ENCODE data around the gene NID1.
"Not testable (repeated sequence)": the region's sequence is repeated elsewhere in the genome, so short reads cannot be mapped to it uniquely, and the experiment has no call there.

NID1 gene

GRCh38 chr1:235933017-235933765 is 131.7 kb downstream of the NID1 start:
- no peak for DNase-seq

- no peak for DNase-seq
Observed at GRCh38 chr1:235932090-235932510, 132.8 kb downstream of the NID1 start.

DNA sequence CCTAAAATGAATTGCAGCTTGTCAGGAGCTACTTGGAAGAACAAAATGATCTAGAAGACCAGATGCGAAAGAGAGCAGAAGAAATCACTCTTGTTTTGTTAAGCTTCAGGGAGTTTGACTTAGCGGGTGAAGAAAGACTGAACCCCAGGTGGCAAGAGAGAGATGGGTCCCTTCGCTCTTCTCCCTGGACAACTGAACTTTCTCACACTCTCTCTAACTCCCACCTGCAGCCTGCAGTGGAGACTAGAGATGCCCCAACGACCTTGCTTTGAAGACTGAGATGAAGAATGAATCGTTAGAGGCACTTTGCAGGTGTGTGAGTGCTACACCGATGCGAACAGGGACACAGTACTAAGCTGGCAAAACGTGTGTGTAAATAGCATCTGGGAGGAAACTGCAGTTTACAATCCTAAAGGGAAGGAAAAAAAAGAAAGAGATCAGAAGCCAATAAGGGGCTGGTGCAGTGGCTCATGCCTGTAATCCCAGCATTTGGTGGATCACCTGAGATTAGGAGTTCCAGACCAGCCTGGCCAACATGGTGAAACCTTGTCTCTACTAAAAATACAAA is 133.6 kb downstream of the NID1 start:
- no peak for DNase-seq

GRCh38 chr1:235930543-235930942 is 134.3 kb downstream of the NID1 start:
- DNase-seq, result no peak

DNA sequence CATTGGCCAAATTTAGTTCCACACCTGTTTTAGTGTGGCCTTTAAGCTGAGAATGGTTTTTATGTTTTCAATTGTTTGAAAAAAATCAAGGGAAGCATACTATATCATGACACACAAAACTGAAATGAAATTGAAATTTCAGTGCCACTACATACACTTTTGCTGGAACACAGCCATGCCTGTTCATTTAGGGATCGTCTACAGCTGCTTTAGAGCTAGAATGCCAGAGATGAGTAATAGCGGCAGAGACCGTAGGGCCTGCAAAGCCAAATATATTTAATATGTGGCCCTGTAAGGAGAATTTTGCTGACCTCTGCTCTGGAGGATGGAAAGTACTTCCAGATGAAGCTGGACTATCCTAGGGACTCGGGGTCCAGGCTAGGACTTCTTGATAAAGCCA is 135.7 kb downstream of the NID1 start:
- DNase-seq, result no peak

GRCh38 chr1:235928197-235928596 is 136.7 kb downstream of the NID1 start:
- no peak for DNase-seq

DNA sequence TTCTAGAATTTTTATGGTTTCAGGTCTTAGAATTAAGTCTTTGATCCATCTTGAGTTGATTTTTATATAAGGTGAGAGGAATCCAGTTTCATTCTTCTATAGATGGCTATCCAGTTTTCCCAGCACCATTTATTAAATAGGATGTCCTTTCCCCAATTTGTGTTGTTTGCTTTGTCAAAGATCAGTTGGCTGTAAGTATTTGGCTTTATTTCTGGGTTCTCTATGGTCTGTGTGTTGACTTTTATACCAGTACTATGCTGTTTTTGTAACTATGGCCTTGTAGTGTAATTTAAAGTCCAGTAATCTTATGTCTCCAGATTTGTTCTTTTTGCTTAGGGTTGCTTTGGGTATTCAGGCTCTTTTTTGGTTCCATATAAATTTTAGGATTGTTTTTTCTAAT is 137.3 kb downstream of the NID1 start:
- DNase-seq, result not testable (repeated sequence)

Data from NCI-H1105 treated with DMSO at 0.1 percent for 48 hours (cell line).